GM18909 (cell line): ENCODE measurements around the gene C12orf60.

Experiments
- ATAC-seq: cut with Tn5 transposase; IDR thresholded peaks from one replicate; pipeline ENCODE4 v1.9.1; 2021; ENCODE audit warnings: mild to moderate bottlenecking; ENCODE audit not compliant: unreplicated experiment, poor library complexity

The C12orf60 gene

DNA sequence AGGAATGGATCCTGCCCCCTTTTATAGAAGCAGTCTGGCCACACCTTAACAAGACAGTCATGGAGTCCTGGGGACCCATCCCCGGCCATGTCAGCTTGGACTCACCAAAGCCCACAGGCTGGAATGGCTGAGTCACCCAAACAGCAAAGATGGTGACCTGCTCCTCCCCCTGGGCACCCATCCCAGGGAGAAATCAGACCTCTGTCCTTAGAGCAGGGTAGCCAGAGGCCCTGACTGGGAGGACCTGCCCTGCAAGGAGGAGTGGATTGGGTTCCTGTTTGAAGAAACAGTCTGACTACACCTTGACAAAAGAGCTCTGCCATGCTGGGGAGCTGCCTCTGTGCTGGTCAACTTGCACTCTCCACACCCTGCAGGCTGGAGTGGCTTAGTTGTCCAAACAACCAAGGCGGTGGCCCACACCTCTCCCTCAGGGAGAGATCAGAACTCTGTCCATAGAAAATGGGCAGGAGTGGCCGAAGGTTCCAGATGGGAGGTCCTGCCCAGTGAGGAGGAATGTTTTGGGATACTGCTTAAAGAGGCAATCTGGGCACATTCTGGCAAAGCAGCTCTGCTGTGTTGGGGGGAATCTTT, 65.5 kb downstream of the C12orf60 start:
- ATAC-seq = no peak

DNA sequence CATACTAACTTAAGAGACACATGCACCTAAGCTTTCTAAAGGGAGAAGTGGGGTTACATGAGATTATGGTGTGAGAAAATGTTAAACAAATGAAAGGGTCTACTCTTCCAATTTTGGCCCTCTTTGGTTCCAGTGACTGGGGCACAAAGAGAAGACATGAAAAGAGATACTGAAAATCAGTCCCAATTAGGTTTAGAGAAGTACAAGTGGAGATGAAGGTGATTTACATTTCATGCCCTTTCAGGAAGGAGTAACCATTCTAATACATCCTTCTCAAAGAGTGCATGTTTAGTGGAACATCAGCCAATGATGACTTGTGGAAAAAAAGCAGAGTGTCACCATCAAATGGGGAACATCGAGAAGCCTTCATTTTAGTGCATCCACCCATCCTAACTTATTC, 67.8 kb downstream of the C12orf60 start:
- ATAC-seq = no peak

DNA sequence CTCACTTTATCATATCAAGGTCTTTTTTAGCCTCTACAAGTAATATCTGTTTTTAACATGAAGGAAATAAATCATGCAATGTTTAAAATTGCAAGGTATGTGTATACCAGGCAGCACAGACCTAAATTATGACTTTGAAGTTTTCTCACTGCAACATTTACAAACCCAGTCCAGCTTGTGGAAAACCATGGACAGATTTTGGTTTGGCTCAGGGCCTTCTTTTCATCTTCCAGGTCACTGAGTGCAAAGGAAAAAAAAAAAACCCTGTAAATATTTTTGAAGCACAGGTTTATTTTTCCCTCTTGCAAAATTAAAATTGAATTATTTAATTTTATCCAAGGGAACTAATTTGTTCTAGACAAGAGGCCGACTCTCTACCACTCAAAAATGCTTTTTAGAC, 68.4 kb downstream of the C12orf60 start:
- no peak for ATAC-seq

DNA sequence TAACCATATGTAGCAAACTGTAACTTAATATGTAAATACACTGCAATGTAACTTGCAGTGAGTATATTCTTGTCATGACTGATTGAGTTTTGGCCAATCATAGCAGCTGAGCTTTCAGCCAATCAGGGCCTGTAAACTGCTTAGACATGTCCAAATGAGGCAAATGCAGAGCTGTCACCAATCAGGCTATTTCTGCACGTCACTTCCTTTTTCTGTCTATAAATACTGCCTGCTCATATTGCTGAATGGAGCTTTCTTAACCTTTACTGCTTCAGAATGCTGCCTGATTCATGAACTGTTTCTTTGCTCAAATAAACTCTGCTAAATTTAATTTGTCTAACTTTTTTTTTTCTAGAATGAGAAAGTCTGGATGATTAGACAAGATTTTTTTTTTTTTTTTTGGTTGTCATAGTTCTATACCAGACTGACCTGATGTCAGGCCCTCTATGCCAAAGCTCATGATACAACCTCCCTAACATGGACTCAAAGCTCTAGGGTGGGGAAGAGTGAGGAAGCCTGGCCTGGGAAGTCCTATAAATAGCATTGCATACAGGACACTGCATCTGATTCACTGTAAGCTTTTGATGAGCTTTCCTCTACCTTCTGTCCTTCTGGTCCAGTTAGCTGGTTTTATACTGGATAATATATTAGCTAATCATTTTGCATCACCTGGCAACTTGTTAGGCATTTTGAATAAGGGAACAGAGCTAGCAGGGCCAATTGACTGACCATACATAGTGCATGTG, 70.1 kb downstream of the C12orf60 start:
- ATAC-seq = no peak
